Endothelial cell of umbilical vein (primary cell): ENCODE results near the gene DTX3. TPM values are rescaled to one million over a fixed set of nuclear protein-coding genes. Genes with fewer than 3 reads are reported as not detected.
A peak's percentile ranks its signal among the peaks of the same experiment; 100 is the strongest.

Source experiments
- BruUV-seq: library from RNA; stranded (reverse); fragments of 400-500 nt; replicated peaks from 2 replicates; lab custom pipeline; 2021; lab: Mats Ljungman, UMichigan
- CTCF ChIA-PET: fragments of 300-600, 350-600 bp; sonication (Branson Sonifier 250); formaldehyde crosslinking; loops from one replicate; lab custom pipeline; 2021; ENCODE audit warnings: antibody characterized with exemption, inconsistent platforms; lab: Charles Lee
- POLR2A ChIA-PET: fragments of 300-600, 350-600 bp; sonication (Branson Sonifier 250); formaldehyde crosslinking; loops from one replicate; lab custom pipeline; 2021; ENCODE audit warnings: antibody characterized with exemption, inconsistent platforms; lab: Charles Lee
- DNase-seq: peaks from one replicate; pipeline ENCODE4 v3.0.0-alpha.2; 2011; ENCODE audit warnings: low read depth, low spot score
- FAIRE-seq: peaks from 2 replicates; lab custom pipeline; 2011; peaks lifted over from hg19 to GRCh38; lab: Jason Lieb, UNC
- H2AFZ ChIP-seq: 2 replicates; pipeline ENCODE4 v1.6.0; 2012; ENCODE audit warnings: low read depth, low read length, control low read depth, inconsistent platforms
- H3K27ac ChIP-seq: 2 replicates; pipeline ENCODE4 v1.5.1; 2011; ENCODE audit warnings: low read depth, mild to moderate bottlenecking, control low read depth, low read length, moderate library complexity; ENCODE audit not compliant: insufficient read depth
- H3K27me3 ChIP-seq, 2 experiments: 2 replicates each; pipeline versions ENCODE4 v1.6.0 to v1.6.1; 2011; ENCODE audit warnings: low read length in 2 of 2, mixed read lengths in 1 of 2; ENCODE audit not compliant: control insufficient read depth in 2 of 2, insufficient read depth in 2 of 2
- H3K36me3 ChIP-seq, 2 experiments: 2 replicates in 1 of 2; 3 replicates in 1 of 2; pipeline ENCODE4 v1.5.1; 2011; ENCODE audit warnings: low read length in 2 of 2, mild to moderate bottlenecking in 1 of 2, moderate library complexity in 1 of 2; ENCODE audit not compliant: control insufficient read depth in 2 of 2, insufficient read depth in 2 of 2; ENCODE audit errors: extremely low read depth in 1 of 2
- H3K4me1 ChIP-seq: 3 replicates; pipeline ENCODE4 v1.5.1; 2011; ENCODE audit warnings: mild to moderate bottlenecking, low read length; ENCODE audit not compliant: control insufficient read depth, insufficient read depth; ENCODE audit errors: extremely low read depth
- H3K4me2 ChIP-seq: 2 replicates; pipeline ENCODE4 v1.6.1; 2011; ENCODE audit warnings: low read length, control low read depth, mixed read lengths; ENCODE audit not compliant: insufficient read depth
- H3K4me3 ChIP-seq, 3 experiments: fragments of 200-600 bp in 1 of 3; sonication (generic), shearing (Covaris generic) in 1 of 3; replicated peaks in 1 of 3; 2 replicates each; pipeline ENCODE4 v1.5.1; 2011 to 2016; ENCODE audit warnings: control low read depth in 3 of 3, low read length in 3 of 3, mild to moderate bottlenecking in 2 of 3, inconsistent platforms in 1 of 3, low read depth in 1 of 3, moderate library complexity in 1 of 3; ENCODE audit not compliant: insufficient read depth in 1 of 3
- H3K79me2 ChIP-seq: 2 replicates; pipeline ENCODE4 v1.6.0; 2012; ENCODE audit warnings: low read length, inconsistent platforms; ENCODE audit not compliant: control insufficient read depth, insufficient read depth
- H3K9ac ChIP-seq: replicated peaks from 2 replicates; pipeline ENCODE3; 2011; ENCODE audit warnings: low read length, control low read depth; ENCODE audit not compliant: insufficient read depth; ENCODE audit errors: extremely low read depth
- H3K9me1 ChIP-seq: replicated peaks from 3 replicates; pipeline ENCODE4 v1.6.0; 2011; ENCODE audit warnings: mild to moderate bottlenecking, low read length; ENCODE audit not compliant: control insufficient read depth, insufficient read depth; ENCODE audit errors: extremely low read depth
- H3K9me3 ChIP-seq: replicated peaks from 2 replicates; pipeline ENCODE4 v1.5.1; 2012; ENCODE audit warnings: low read length, inconsistent platforms; ENCODE audit not compliant: control insufficient read depth, insufficient read depth
- H4K20me1 ChIP-seq: replicated peaks from 2 replicates; pipeline ENCODE3; 2011; ENCODE audit warnings: mild to moderate bottlenecking, low read length; ENCODE audit not compliant: control insufficient read depth, insufficient read depth; ENCODE audit errors: extremely low read depth
- GATA2 ChIP-seq: IDR thresholded peaks from 2 replicates; pipeline ENCODE4 v1.7.0; 2011; ENCODE audit warnings: low read depth, mild to moderate bottlenecking, moderate library complexity, mixed read lengths, low read length; ENCODE audit not compliant: insufficient read length, insufficient read depth
- POLR2A ChIP-seq: IDR thresholded peaks from 2 replicates; pipeline ENCODE4 v1.6.1; 2012; ENCODE audit warnings: low read depth, mild to moderate bottlenecking, control low read depth, low read length
- POLR2AphosphoS5 ChIP-seq: IDR thresholded peaks from 2 replicates; pipeline ENCODE4 v1.6.1; 2012; ENCODE audit warnings: low read depth, mild to moderate bottlenecking, control low read depth, low read length, moderate library complexity; ENCODE audit not compliant: insufficient read depth
- dilution Hi-C: fragments of 300-500 bp; cut with MboI; formaldehyde crosslinking; loops from one replicate; pipeline ENCODE4 v1.15.0; 2019; ENCODE audit warnings: low sequenced_read_pairs; ENCODE audit not compliant: extremely low pct_ligation_motif_present
- intact Hi-C: fragments of 100-400 bp; cut with micrococcal nuclease; formaldehyde crosslinking; loops from one replicate; pipeline ENCODE4 v1.10.0; 2022
- polyA plus RNA-seq, 4 experiments: library from polyadenylated mRNA; depleted of rRNA in 3 of 4; stranded (reverse) in 3 of 4; unstranded in 1 of 4; fragments of >200 nt; gene quantifications; 2 replicates each; pipeline versions ENCODE4 v1.2.1 to v1.2.3, GENCODE V29; 2011 to 2012; ENCODE audit warnings: missing spikeins in 1 of 4
- total RNA-seq: library from RNA; stranded (reverse); gene quantifications from 2 replicates; pipeline ENCODE4 v1.2.3, GENCODE V29; 2021

Gene DTX3
- total and polyA plus RNA-seq, 2 donors (not counting 3 experiments of a cell fraction or from before 2014, with no cell fraction given) = 34.5 to 51.4 TPM

- DNase-seq (peak; percentile 24), FAIRE-seq (peak; percentile 47)
- ChIA-PET POLR2A (interaction anchor here (1.0 kb wide), 1 partner anchor 11 kb away, joined by 3 read pairs; no protein-coding TSS in a partner anchor), CTCF (interaction anchor here (0.6 to 5.7 kb wide), 8 partner anchors 9 to 368 kb away, joined by 3 to 54 read pairs (median 5); partner anchors contain the start of gene B4GALNT1)
- Histone ChIP-seq H3K4me2 (peak within 1 kb of the TSS; percentile 39), H3K79me2 (no peaks in the 10 kb centered on the region), H3K27ac (no peak within 1 kb of the TSS), H3K36me3 (peaks cover 0 to 1% of the 10 kb centered on the region in 2 experiments), H3K4me3 (peak within 1 kb of the TSS; percentile 46 to 67 (median 54)), H3K4me1 (peaks cover 3% of the 10 kb centered on the region), H3K9me1 (no peaks in the 10 kb centered on the region), H4K20me1 (no peaks in the 10 kb centered on the region), H2AFZ (peak within 1 kb of the TSS; percentile 91), H3K9ac (peak within 1 kb of the TSS; percentile 30), H3K9me3 (no peaks in the 10 kb centered on the region), H3K27me3 (peaks cover 5 to 12% of the 10 kb centered on the region in 2 experiments)
- no TSS peak for BruUV-seq
- TF ChIP-seq GATA2 (no peak), POLR2A (peak; percentile 56), POLR2AphosphoS5 (peak; percentile 32)
- dilution Hi-C loops (no loop called here), intact Hi-C loops (loop anchor here (2.0 kb wide), 1 partner anchor 20 kb away; the partner anchor contains the start of gene PIP4K2C)
Measured at GRCh38 chr12:57611108-57611826, 6.6 kb downstream of the DTX3 start, which contains the start of gene ARHGEF25. TSS of gene ARHGEF25 (plus strand) at chr12:57611435. CDS start at chr12:57611895, 460 bp downstream.
